ENCODE data around the gene C1orf116.
A peak's percentile ranks its signal among the peaks of the same experiment; 100 is the strongest.

C1orf116 gene

DNA sequence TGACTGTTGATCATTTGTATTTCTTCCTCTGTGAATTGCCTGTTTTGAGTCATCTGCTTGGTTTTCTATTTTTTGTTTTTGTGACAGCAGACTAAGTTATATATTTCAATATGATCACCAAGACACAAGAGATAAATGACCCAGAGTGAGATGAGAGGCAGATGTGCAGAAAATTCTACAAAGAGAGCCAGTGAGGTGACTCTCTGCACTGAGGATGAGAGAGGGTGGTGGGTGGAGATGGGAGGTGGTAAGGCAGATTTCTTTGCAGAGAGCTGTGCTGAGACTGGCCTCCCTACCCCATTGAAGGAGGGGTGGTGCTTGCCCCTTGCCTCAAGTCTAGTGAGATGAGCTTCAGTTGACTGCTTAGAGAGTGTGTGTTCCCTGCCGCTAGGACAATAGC lies 44.7 kb downstream of the C1orf116 start:
- no peak for ATAC-seq
- no peak for DNase-seq

DNA sequence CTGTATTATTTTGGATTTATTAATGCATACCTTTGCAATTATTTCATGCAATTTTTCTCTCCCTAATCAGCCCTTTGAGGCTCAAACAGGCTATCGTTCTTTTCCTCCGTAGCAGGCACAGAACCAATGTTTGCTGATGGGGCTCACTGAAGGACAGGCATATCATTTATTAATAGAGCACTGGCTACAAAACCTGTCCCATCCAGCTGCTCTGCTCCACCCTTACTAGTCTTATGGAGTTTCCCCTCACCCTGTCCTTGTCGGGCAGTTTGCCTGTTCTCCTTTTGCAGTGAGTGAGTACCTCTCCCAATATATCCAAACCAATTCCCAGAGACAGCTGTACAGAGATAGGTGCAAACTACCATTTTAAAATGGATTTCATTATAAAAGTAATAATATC lies 45.7 kb downstream of the C1orf116 start:
- no peak for DNase-seq
- ATAC-seq, result no peak

DNA sequence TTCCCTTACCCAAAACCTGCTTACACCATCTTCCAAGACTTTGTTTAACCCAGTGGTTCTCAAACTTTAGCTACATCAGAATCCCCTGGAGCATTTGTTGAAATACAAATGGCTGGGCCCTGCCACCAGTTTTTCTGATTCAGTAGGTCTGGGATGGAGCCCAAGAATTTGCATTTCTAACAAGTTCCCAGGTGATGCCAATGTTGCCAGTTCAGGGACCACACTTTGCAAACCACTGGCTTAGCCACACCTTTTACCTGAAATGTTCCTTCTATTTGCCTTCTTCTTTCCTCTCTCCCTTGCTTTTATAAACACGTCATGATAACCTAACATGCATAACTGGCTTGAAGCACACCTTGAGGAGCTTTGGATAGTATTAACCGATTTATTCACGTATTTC lies 46.2 kb downstream of the C1orf116 start:
- DNase-seq (no peak), ATAC-seq (no peak)

DNA sequence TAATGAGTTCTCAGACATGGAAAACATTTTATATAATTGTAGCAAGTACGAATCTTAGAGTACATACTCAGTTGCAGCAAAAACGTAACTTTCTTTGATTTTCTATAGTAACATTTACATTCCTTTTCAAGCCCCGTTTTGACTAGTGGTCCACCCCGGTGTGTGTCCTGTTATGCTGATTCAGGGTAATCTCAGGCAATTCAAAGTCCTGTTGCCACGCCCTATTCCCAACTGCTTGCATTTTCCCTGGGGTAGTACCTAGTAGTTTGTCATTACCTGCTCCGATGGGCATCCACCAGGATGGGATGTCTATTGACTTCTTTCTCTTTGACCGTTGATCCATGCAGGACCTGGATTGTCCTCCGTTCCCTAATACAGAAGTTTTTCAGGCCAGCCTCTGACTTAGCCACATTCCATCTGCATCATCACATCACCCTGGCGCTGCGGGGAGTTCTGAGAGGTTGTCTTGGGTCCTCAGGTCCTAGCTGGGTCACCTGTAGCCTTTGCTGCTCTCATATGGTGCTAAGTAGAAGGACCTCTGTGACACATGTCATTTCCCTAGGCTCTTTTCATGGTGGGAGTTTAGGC lies 47.3 kb downstream of the C1orf116 start:
- no peak for ATAC-seq
- no peak for DNase-seq

DNA sequence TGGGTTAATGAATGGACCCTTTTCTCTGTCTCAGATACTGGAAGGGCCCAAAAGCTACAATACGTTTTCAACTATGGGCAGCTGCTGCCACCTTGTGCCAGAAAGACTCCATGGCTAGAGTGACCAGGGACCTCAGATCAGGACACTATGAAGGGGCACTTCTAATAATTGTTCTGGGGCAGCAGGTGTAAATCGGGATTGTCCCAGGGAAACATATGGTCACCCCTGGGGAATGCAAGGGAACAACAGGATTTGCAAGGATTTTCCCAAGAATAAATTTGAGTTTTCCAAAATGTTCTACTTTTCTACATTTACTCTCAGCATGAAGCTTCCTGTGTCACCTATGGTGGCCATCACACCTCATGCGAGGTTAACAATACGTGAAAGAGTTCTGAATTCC lies 50.3 kb downstream of the C1orf116 start:
- peak; percentile 74 for ATAC-seq
- peak; percentile 57 for DNase-seq

DNA sequence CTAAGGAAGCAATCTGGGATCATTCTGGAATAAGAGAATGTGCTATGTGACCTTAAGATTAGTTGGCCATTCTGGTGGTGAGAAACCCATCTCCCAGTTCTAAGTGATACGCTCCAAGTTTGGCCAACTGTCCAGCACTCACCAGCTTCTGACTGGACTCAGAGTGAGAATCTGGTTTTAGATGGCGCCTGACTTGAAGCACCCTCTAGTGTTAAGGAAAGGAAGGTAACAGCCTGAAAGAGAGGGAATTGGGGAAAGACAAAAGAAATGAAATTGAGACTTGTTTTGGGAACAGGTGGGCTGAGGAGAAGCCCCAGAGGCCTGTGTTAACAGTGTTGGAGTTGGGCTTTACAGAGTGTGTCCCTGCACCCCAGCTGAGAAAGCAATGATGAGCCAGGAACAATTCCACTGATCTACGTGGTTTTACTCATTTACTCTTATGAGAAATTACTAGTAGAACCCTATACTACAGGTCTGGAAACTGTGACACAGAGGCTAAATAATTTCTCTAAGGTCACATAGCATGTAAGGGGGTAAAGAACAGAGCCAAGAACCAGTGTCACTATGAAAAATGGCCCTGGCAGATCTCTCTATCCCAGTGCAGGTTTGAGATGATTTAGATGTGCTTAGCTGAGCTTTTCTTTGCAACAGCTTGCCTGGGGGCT lies 53.0 kb downstream of the C1orf116 start:
- no peak for DNase-seq
- ATAC-seq, result peak; percentile 67

DNA sequence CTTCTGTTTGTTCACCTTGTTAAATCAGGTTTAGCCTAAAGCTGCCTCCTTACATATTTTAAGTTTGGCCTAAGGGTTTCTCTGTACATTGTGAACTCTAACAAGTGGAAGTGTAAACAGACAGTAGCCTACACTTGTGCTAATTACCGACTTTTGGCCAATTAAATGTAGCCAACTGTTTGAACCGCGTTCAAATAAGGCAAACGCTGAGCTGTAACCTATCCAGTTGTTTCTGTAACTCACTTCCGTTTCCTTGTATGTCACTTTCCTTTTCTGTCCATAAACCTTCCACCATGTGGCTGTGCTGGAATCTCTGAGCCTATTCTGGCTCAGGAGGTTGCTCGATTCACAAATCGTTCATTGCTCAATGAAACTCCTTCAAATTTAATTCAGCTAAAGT lies 54.3 kb downstream of the C1orf116 start:
- DNase-seq, result no peak
- ATAC-seq, result no peak

DNA sequence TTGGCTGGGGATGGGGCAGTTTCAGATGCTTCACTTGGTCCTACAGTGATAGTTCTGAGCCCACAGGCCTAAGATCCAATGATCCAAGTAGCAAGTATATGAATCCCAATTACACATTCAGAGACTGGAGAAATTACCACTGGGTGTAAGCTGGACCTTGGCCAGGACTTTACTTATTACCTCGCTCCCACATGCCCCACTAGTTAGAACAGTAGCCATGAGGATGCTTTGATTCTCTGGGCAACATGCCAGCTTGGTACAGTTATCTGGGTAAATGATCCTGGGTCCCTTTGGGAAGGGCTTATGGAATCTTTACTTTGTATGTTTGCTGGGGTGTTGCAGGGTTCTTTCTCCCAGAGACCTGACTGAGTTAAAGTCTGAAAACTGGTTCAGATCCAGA lies 57.2 kb downstream of the C1orf116 start:
- DNase-seq, result no peak
- ATAC-seq, result no peak

DNA sequence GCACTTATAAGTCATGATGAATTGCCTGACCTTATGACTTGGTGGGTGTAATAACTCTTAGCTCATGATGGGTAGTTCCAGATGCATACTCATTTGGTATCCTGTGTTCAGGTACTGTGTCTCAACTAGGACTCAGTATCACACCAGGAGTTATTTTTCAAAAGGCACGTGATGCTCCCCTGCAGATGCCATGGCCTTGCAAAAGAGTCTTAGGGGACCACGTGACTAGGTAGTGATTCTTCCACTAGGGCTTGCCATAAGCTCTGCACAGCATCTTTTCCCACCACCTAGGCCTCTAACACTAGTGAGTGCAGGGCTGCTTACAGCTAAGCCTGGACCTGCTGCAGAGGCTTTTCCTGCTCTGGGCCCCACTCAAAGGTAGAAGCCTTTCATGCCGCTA lies 58.4 kb downstream of the C1orf116 start:
- DNase-seq, result no peak

DNA sequence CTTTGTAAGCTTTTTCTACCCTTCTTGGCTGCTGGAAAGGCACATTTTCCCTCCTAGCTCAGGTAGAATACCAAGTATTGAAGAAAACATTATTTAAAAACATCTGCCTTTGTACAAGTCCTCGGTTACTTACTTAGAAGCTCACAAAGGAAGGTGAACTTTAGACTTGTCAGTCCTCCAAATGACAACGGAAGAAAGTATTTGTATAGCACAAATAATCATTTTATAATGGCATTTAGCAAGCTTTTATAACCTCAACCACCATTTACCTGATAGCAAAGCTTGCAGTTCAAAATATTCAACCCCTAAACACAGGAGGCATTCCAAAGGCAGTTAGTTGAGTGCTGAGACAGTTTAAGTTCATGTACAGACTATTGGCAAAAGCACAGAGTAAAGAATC lies 59.8 kb downstream of the C1orf116 start:
- ATAC-seq (no peak), DNase-seq (no peak)

More for the DNA sequence above, 58.4 kb downstream of the C1orf116 start:
- ATAC-seq, result no peak

DNA sequence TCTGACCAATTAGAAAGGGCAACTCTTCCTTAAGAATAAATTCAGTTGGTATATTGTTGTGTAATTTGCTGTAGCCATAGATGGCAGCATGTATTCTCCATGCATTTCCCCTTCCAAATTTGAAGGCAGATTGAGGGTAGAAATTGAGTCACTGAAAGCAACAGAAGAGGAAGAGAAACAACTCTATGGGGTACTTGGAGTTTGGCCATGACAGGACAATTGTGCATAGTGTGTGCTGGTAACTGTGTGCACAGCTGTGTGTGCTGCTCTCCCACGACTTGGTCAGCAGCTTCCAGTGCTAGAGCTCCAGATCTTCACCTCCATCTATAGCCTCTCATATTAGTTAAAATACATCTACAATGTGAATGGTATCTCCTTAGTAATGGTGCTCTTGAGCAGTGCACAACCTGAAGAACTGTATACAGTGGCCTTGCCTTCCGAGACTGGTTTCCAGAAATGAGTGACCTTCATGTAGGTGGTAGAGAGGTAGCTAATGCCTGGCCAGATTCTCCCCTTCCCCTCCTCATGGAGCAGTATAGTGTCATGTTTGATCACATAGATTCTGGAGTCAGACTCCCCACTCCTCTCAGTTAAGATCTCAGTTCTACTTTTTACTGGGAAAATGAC lies 61.4 kb downstream of the C1orf116 start:
- DNase-seq (no peak), ATAC-seq (no peak)

DNA sequence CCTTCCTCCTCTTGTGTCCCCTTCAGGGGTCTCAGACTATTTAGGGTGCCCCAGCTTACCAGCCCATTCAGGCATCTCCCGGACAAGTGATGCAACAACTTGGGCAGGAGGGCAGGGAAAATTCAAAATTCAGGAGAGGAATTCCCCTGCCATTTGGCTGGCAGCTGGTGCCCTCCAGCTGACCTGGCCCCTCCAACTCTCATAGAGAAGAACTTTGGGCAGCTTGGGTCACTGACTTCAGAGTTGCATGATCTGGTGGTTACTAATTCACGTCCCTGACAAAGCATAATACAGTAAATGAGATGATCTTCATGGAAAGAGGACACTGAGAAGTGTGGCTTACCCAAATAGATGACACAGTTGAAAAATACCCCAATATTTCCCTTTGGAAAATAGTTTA lies 62.1 kb downstream of the C1orf116 start, which contains the start of gene FCAMR:
Gene FCAMR (minus strand): TSS at position 15 of the 400 bp plus-strand sequence. CDS start 335 bp downstream, outside the sequence.
- no peak for ATAC-seq
- DNase-seq, result no peak

DNA sequence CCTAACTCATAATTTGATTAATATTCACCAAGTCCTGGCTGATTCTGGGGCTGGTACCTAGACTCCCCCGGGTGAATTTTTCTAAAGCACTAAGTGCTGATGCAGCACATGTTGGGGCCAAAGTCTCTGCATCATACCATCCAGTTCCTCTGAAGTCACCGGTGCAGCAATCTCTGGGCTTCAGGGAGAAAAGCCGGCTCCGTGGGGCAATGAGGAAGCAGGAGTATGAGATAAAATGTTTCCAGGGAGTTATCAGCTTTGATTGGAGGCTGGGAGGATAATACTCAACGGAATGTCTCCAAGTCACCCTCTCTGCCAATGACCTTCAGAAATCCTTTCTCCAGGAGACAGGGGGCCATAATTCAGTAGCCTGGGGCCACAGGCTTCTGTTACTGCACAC lies 63.5 kb downstream of the C1orf116 start:
- ATAC-seq (no peak), DNase-seq (no peak)
